Measurements from ENCODE around the gene CACNB4.

DNA sequence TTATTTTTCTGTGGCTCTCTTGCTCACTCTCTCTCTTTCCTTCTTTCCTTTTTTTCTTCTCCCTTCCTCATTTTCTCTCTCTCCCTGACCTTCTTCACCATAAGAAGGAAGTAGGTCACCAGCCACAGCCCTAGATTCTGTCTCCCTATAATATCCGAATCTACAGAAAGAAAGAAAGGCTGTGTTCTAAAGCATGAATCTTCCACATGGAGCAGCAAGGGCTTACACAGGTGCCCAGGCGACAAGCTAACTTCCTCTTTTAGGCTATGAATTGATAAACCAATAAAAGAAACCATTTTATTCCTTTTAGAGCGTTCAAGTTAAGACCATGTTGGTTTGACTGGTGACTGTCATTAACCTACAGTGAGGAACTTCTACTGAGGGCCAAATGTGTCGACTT, 49.3 kb downstream of the CACNB4 start:
- no peak for TF ChIP-seq CTCF (IDR thresholded peaks at IDR 0.05)
- TF ChIP-seq REST (IDR thresholded peaks at IDR 0.05; ENCODE audit: insufficient read depth in 1 of 2, low read depth in 2 of 2, low read length in 1 of 2), result no peak

All from Panc1 (cell line).